Liver (tissue), 3 donors: Measurements from ENCODE around the gene FNTB.

Experiments
- FOXA1 ChIP-seq: IDR thresholded peaks from 2 replicates; pipeline ENCODE4 v1.6.1; 2016; ENCODE audit warnings: antibody characterized with exemption
- HNF4A ChIP-seq, 2 donors: conservative IDR thresholded peaks; 2 replicates each; pipeline ENCODE4 v1.6.1; 2016; ENCODE audit warnings: antibody characterized with exemption in 2 of 2, mild to moderate bottlenecking in 2 of 2
- TAF1 ChIP-seq: conservative IDR thresholded peaks from 2 replicates; pipeline ENCODE4 v1.6.1; 2016; ENCODE audit warnings: antibody characterized with exemption, mild to moderate bottlenecking
- TF ChIP-seq, protein P1 (sequence below): fragments of 150-350 bp; IDR thresholded peaks from 2 replicates; pipeline ENCODE4 v1.5.1; 2017; ENCODE audit warnings: improper control_type of control experiment, low read depth, low read length; ENCODE audit not compliant: missing input control
- TF ChIP-seq, protein P2 (sequence below): IDR thresholded peaks from 2 replicates; pipeline ENCODE4 v1.6.1; 2016; ENCODE audit warnings: antibody characterized with exemption
- donor health status: healthy.
- donor health status: healthy.

DNA sequence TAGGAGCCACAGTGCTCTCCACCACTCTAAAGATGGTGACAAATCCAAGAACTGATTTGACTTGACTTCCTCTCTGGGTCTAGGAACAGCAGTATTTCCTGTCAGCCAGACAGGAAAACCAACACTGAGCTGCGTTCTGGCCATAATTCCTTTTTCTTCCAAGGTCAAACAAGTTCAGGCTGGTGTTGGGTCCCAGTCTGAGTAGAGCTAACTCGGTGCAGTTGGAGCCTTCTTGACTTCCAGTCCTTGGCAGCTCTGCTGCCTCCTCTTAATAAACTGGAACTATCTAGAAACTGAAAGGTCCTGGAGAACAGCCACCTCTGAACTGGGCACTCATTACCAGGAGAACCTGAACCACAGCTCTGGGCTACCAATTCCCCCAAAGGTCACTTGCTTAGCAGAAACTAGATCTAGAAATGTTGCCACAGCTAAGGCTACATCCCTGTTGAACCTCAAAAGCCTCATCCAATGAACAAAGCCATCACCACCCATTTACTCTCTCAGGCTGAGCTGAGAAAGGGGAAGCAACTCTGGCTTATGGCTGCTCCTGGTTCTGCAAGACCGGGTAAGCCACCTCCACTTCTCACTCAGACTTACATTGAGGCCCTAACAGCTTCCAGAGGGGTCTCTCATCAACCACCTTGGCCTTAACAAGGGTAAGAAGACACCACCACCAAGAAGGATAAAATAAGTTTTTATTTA, 87.9 kb downstream of the FNTB start:
- no peak for TF ChIP-seq HNF4A (conservative IDR thresholded peaks at IDR 0.05)
- TF ChIP-seq, protein P1, sequence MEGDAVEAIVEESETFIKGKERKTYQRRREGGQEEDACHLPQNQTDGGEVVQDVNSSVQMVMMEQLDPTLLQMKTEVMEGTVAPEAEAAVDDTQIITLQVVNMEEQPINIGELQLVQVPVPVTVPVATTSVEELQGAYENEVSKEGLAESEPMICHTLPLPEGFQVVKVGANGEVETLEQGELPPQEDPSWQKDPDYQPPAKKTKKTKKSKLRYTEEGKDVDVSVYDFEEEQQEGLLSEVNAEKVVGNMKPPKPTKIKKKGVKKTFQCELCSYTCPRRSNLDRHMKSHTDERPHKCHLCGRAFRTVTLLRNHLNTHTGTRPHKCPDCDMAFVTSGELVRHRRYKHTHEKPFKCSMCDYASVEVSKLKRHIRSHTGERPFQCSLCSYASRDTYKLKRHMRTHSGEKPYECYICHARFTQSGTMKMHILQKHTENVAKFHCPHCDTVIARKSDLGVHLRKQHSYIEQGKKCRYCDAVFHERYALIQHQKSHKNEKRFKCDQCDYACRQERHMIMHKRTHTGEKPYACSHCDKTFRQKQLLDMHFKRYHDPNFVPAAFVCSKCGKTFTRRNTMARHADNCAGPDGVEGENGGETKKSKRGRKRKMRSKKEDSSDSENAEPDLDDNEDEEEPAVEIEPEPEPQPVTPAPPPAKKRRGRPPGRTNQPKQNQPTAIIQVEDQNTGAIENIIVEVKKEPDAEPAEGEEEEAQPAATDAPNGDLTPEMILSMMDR = no peak
- no peak for TF ChIP-seq FOXA1
- TF ChIP-seq, protein P2, sequence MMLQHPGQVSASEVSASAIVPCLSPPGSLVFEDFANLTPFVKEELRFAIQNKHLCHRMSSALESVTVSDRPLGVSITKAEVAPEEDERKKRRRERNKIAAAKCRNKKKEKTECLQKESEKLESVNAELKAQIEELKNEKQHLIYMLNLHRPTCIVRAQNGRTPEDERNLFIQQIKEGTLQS = no peak
- no peak for TF ChIP-seq TAF1
